Tibial nerve (tissue), 4 donors: ENCODE measurements around the gene C13orf46.

Source experiments
- CTCF ChIP-seq, 5 experiments: fragments of 200-600 bp in 3 of 5; fragments of 450-650 bp in 2 of 5; sonication (generic) in 3 of 5; IDR thresholded peaks; one replicate each; pipeline ENCODE4 v1.5.1; 2016 to 2019; ENCODE audit warnings: antibody characterized with exemption in 5 of 5, mild to moderate bottlenecking in 3 of 5, moderate library complexity in 2 of 5
- EP300 ChIP-seq, 2 donors: sonication (generic); formaldehyde crosslinking; IDR thresholded peaks; one replicate each; pipeline ENCODE4 v1.6.1; 2017; ENCODE audit warnings: antibody characterized with exemption in 2 of 2, mild to moderate bottlenecking in 1 of 2

DNA sequence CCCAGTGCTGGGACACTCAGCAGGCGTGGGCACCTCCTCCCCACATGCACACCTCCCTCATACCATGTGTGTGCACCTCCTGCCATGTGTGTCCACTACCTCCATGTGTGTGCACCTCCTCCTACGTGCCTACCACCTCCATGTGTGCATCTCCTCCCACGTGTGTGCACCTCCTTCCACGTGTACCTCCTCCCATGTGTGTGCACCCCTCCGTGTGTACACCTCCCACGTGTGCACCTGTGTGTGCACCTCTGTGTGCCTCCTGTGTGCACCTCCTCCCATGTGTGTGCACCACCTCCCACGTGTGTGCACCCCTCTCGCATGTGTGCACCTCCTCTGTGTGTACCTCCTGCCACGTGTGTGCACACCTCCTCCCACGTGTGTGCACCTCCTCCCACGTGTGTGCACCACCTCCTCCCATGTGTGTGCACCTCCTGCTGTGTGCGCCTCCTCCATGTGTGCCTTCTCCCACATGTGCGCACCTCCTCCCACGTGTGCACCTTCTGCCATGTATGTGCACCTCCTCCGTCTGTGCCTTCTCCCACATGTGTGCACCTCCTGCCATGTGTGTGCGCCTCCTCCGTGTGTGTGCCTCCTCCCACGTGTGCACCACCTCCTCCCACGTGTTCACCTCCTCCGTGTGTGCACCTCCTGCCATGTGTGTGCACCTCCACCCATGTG lies 6.1 kb upstream of the C13orf46 start:
- TF ChIP-seq CTCF (IDR thresholded peaks at IDR 0.05) (no peak), EP300 (IDR thresholded peaks at IDR 0.05) (no peak)
